ENCODE measurements around the gene GNPDA1.

DNA sequence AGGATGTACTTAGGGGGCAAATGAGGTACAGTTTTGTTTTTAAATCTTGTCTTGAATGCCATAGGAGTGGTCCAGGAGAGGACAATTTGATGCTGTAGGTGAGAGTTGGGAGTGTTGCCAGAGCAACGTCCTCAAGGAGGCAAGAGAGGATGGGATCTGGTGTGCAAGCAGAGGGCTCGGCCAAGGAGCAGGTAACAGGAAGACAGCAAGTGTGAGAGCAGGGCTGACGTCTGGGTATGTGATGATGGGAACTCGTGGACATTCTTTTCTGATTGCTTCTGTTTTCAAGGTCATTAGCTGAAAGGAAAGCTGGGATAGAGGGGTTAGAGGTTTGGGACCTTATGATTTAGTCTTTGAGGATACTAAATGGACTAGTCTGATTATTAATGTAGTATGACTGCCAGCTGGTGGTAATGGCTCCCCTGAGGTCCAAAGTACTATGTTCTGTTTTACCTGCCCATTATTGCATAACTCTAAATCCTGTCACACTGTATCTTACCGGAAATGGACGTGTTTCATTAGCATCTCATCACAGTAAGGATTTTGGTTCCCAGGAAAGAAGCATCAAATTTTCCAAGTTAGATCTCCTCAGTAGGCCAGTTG is 15.4 kb downstream of the GNPDA1 start:
- TF ChIP-seq, protein P1, sequence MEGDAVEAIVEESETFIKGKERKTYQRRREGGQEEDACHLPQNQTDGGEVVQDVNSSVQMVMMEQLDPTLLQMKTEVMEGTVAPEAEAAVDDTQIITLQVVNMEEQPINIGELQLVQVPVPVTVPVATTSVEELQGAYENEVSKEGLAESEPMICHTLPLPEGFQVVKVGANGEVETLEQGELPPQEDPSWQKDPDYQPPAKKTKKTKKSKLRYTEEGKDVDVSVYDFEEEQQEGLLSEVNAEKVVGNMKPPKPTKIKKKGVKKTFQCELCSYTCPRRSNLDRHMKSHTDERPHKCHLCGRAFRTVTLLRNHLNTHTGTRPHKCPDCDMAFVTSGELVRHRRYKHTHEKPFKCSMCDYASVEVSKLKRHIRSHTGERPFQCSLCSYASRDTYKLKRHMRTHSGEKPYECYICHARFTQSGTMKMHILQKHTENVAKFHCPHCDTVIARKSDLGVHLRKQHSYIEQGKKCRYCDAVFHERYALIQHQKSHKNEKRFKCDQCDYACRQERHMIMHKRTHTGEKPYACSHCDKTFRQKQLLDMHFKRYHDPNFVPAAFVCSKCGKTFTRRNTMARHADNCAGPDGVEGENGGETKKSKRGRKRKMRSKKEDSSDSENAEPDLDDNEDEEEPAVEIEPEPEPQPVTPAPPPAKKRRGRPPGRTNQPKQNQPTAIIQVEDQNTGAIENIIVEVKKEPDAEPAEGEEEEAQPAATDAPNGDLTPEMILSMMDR (IDR thresholded peaks at IDR 0.05): no peak
- TF ChIP-seq POLR2A (IDR thresholded peaks at IDR 0.05): no peak
